ENCODE data around the gene BTBD16.

Gene BTBD16

GRCh38 chr10:122299423-122300075 is 28.5 kb downstream of the BTBD16 start:
- H2AFZ ChIP-seq, result no peak overlapping the region
- TF ChIP-seq CTCF (IDR thresholded peaks at IDR 0.05), result no peak
- no peaks in the 10 kb centered on the region for H3K27me3 ChIP-seq (ENCODE audit: control insufficient read depth, insufficient read depth, low read length)
- H3K36me3 ChIP-seq (ENCODE audit: control insufficient read depth, insufficient read depth, low read length), result no peaks in the 10 kb centered on the region
- no peaks in the 10 kb centered on the region for H3K79me2 ChIP-seq
- H3K4me1 ChIP-seq, result no peaks in the 10 kb centered on the region
- no peak overlapping the region for H3K27ac ChIP-seq
- no peak overlapping the region for H3K4me3 ChIP-seq (ENCODE audit: low read depth, low read length)
- H3K4me2 ChIP-seq (ENCODE audit: low read length), result no peak overlapping the region
- no peaks in the 10 kb centered on the region for H3K9me3 ChIP-seq (ENCODE audit: control insufficient read depth, low read length)
- no peak overlapping the region for H3K9ac ChIP-seq

GRCh38 chr10:122301055-122301810 is 30.1 kb downstream of the BTBD16 start:
- H3K4me2 ChIP-seq (ENCODE audit: low read length), result no peak overlapping the region
- no peak overlapping the region for H3K4me3 ChIP-seq (ENCODE audit: low read depth, low read length)
- H3K27ac ChIP-seq, result no peak overlapping the region
- peak overlapping the region; percentile 5 for H2AFZ ChIP-seq
- H3K36me3 ChIP-seq (ENCODE audit: control insufficient read depth, insufficient read depth, low read length), result no peaks in the 10 kb centered on the region
- no peaks in the 10 kb centered on the region for H3K79me2 ChIP-seq
- H3K9ac ChIP-seq, result no peak overlapping the region
- H3K27me3 ChIP-seq (ENCODE audit: control insufficient read depth, insufficient read depth, low read length), result no peaks in the 10 kb centered on the region
- no peaks in the 10 kb centered on the region for H3K9me3 ChIP-seq (ENCODE audit: control insufficient read depth, low read length)
- TF ChIP-seq CTCF (IDR thresholded peaks at IDR 0.05), result no peak
- no peaks in the 10 kb centered on the region for H3K4me1 ChIP-seq

GRCh38 chr10:122301811-122302115 is 30.7 kb downstream of the BTBD16 start:
- Histone ChIP-seq H2AFZ (no peak overlapping the region), H3K9me3 (ENCODE audit: control insufficient read depth, low read length) (no peaks in the 10 kb centered on the region), H3K4me3 (ENCODE audit: low read depth, low read length) (no peak overlapping the region), H3K4me2 (ENCODE audit: low read length) (no peak overlapping the region), H3K79me2 (no peaks in the 10 kb centered on the region), H3K27me3 (ENCODE audit: control insufficient read depth, insufficient read depth, low read length) (no peaks in the 10 kb centered on the region), H3K4me1 (no peaks in the 10 kb centered on the region), H3K36me3 (ENCODE audit: control insufficient read depth, insufficient read depth, low read length) (no peaks in the 10 kb centered on the region), H3K9ac (no peak overlapping the region), H3K27ac (no peak overlapping the region)
- no peak for TF ChIP-seq CTCF (IDR thresholded peaks at IDR 0.05)

GRCh38 chr10:122302315-122302714 is 31.2 kb downstream of the BTBD16 start:
- H2AFZ ChIP-seq, result no peak overlapping the region
- H3K27me3 ChIP-seq (ENCODE audit: control insufficient read depth, insufficient read depth, low read length), result no peaks in the 10 kb centered on the region
- no peak for TF ChIP-seq CTCF (IDR thresholded peaks at IDR 0.05)
- no peak overlapping the region for H3K27ac ChIP-seq
- H3K4me3 ChIP-seq (ENCODE audit: low read depth, low read length), result no peak overlapping the region
- H3K79me2 ChIP-seq, result no peaks in the 10 kb centered on the region
- H3K36me3 ChIP-seq (ENCODE audit: control insufficient read depth, insufficient read depth, low read length), result no peaks in the 10 kb centered on the region
- no peaks in the 10 kb centered on the region for H3K9me3 ChIP-seq (ENCODE audit: control insufficient read depth, low read length)
- no peak overlapping the region for H3K4me2 ChIP-seq (ENCODE audit: low read length)
- H3K4me1 ChIP-seq, result no peaks in the 10 kb centered on the region
- no peak overlapping the region for H3K9ac ChIP-seq

Measured in parathyroid adenoma (tissue), 2 donors.